ENCODE measurements around the gene PTPRN2. TPM values are rescaled to one million over a fixed set of nuclear protein-coding genes. Genes with fewer than 3 reads are reported as not detected.

PTPRN2 gene
- total and polyA plus RNA-seq, 2 donors (not counting 3 experiments of a cell fraction or from before 2014, with no cell fraction given), result 0.62 to 0.88 TPM

GRCh38 chr7:158329014-158329610, 258.5 kb downstream of the PTPRN2 start:
- TF ChIP-seq EZH2 (IDR thresholded peaks at IDR 0.05; ENCODE audit: borderline replicate concordance, low read depth, low read length, severe bottlenecking), result no peak
- TF ChIP-seq POLR2A (IDR thresholded peaks at IDR 0.05; ENCODE audit: low read depth, low read length), result no peak
- TF ChIP-seq JUN (IDR thresholded peaks at IDR 0.05; ENCODE audit: borderline replicate concordance, insufficient read depth, insufficient read length, low read depth), result no peak
- no peak for TF ChIP-seq FOS (IDR thresholded peaks at IDR 0.05; ENCODE audit: borderline replicate concordance, insufficient read depth, low read length)
- TF ChIP-seq POLR2AphosphoS5 (IDR thresholded peaks at IDR 0.05; ENCODE audit: insufficient read depth, low read depth, low read length), result no peak
- no peak for TF ChIP-seq MYC (IDR thresholded peaks at IDR 0.05; ENCODE audit: low read depth, low read length)
- TF ChIP-seq, protein P1, sequence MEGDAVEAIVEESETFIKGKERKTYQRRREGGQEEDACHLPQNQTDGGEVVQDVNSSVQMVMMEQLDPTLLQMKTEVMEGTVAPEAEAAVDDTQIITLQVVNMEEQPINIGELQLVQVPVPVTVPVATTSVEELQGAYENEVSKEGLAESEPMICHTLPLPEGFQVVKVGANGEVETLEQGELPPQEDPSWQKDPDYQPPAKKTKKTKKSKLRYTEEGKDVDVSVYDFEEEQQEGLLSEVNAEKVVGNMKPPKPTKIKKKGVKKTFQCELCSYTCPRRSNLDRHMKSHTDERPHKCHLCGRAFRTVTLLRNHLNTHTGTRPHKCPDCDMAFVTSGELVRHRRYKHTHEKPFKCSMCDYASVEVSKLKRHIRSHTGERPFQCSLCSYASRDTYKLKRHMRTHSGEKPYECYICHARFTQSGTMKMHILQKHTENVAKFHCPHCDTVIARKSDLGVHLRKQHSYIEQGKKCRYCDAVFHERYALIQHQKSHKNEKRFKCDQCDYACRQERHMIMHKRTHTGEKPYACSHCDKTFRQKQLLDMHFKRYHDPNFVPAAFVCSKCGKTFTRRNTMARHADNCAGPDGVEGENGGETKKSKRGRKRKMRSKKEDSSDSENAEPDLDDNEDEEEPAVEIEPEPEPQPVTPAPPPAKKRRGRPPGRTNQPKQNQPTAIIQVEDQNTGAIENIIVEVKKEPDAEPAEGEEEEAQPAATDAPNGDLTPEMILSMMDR (IDR thresholded peaks at IDR 0.05; ENCODE audit: extremely low read depth in 1 of 2, insufficient read depth in 1 of 2, low read depth in 1 of 2, low read length in 2 of 2), result no peak
- TF ChIP-seq GATA2 (IDR thresholded peaks at IDR 0.05; ENCODE audit: insufficient read depth, insufficient read length, low read depth, low read length), result no peak
- TF ChIP-seq, protein P2, sequence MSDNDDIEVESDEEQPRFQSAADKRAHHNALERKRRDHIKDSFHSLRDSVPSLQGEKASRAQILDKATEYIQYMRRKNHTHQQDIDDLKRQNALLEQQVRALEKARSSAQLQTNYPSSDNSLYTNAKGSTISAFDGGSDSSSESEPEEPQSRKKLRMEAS (IDR thresholded peaks at IDR 0.05; ENCODE audit: insufficient read depth, insufficient read length), result no peak

More at GRCh38 chr7:158329014-158329610, 258.5 kb downstream of the PTPRN2 start:
- Histone ChIP-seq H3K4me1 (ENCODE audit: control insufficient read depth, extremely low read depth, insufficient read depth, low read length) (no peaks in the 10 kb centered on the region), H3K9me3 (replicated peaks; ENCODE audit: control insufficient read depth, insufficient read depth, low read length) (peaks cover 7% of the 10 kb centered on the region), H2AFZ (ENCODE audit: low read depth, low read length) (no peak overlapping the region), H4K20me1 (replicated peaks; ENCODE audit: control insufficient read depth, extremely low read depth, insufficient read depth, low read length) (no peaks in the 10 kb centered on the region), H3K79me2 (ENCODE audit: control insufficient read depth, insufficient read depth, low read length) (no peaks in the 10 kb centered on the region), H3K9me1 (replicated peaks; ENCODE audit: control insufficient read depth, extremely low read depth, insufficient read depth, low read length) (no peaks in the 10 kb centered on the region), H3K36me3 (ENCODE audit: control insufficient read depth in 2 of 2, extremely low read depth in 1 of 2, insufficient read depth in 2 of 2, low read length in 2 of 2) (no peaks in the 10 kb centered on the region), H3K27ac (ENCODE audit: insufficient read depth, low read depth, low read length) (no peak overlapping the region), H3K9ac (replicated peaks; ENCODE audit: extremely low read depth, insufficient read depth, low read length) (no peak overlapping the region), H3K27me3 (ENCODE audit: control insufficient read depth in 2 of 2, insufficient read depth in 2 of 2, low read length in 2 of 2) (no peaks in the 10 kb centered on the region), H3K4me3 (replicated peaks in 1 of 3; ENCODE audit: insufficient read depth in 1 of 3, low read depth in 1 of 3, low read length in 3 of 3) (no peak overlapping the region), H3K4me2 (ENCODE audit: insufficient read depth, low read length) (no peak overlapping the region)
- intact Hi-C loops (cut with micrococcal nuclease) (no loop called here), dilution Hi-C loops (cut with MboI; ENCODE audit: extremely low pct_ligation_motif_present, low sequenced_read_pairs) (no loop called here)
- no peak for FAIRE-seq
- CTCF ChIA-PET, result no interaction called here
- POLR2A ChIA-PET, result no interaction called here
- no peak for DNase-seq (ENCODE audit: low read depth, low spot score)
- no TSS peak for BruUV-seq (replicated peaks)

Data from endothelial cell of umbilical vein (primary cell).